NCI-H2107 treated with DMSO at 0.1 percent for 48 hours (cell line): ENCODE measurements around the gene NFATC1.

Source experiments
- DNase-seq: peaks from one replicate; lab custom pipeline; 2025; ENCODE audit not compliant: unreplicated experiment; lab: John Stamatoyannopoulos, UW

Gene NFATC1

DNA sequence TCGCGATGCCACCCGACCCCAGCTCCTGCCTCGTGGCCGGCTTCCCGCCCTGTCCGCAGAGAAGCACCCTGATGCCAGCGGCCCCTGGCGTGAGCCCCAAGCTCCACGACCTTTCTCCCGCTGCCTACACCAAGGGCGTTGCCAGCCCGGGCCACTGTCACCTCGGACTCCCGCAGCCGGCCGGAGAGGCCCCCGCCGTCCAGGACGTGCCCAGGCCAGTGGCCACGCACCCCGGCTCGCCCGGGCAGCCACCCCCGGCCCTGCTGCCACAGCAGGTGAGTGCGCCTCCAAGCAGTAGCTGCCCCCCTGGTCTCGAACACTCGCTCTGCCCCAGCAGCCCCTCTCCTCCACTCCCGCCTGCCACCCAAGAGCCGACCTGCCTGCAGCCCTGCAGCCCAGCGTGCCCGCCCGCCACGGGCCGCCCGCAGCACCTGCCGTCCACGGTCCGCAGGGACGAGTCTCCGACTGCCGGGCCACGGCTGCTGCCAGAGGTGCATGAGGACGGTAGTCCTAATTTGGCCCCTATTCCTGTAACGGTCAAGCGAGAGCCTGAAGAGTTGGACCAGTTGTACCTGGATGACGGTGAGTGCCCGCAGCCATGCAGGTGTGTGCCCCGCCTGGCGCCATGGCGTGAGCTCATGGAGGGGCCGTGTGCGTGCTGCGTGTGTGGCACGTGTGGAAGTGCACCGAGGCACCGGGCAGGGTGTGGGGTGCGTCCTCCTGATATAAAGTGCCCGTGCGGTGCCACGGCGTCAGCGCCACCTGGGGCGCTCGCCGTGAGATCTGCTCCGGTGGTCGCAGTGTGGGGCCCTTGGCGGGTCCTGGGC, 90.8 kb downstream of the NFATC1 start:
- DNase-seq, result no peak

GRCh38 chr18:79487183-79487800, 91.6 kb downstream of the NFATC1 start:
- no peak for DNase-seq

- DNase-seq, result no peak
These were observed 92.1 kb downstream of the NFATC1 start for GRCh38 chr18:79487801-79488201.

DNA sequence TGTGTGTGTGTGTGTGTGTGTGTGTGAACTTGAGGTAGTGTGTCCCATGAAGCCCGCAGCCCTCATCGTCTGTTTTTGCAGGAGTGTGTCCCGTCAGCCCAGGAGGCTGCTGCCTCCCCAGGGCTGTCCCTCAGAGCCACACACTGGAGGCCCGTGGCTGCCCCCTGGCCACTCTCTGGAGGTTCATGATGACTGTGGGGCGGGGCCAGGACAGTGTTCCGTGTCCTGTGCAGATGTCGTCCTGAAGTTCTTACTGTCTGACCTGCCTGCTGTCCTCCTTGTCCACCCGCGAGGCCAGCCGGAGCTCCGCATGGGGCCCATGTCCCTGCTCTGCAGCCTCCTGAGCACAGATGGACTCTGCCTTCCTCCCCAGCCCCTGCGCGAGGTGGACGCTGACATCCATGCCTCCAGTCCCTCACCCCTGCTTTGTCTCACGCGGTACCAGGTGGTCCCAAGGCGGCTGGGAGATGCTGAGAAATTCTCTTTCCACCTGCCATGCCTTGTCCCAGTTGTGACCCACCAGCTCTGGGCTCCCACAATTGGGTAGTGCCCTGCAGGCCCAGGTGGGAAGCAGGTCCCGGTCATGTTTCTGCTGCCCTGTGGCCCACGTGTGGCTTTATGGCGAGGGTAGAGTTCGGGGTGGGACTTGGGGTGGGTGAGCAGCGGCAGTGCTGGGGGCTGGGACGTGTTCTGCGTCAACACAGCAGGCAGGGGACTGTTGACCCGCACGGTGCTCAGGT, 92.8 kb downstream of the NFATC1 start:
- no peak for DNase-seq

DNA sequence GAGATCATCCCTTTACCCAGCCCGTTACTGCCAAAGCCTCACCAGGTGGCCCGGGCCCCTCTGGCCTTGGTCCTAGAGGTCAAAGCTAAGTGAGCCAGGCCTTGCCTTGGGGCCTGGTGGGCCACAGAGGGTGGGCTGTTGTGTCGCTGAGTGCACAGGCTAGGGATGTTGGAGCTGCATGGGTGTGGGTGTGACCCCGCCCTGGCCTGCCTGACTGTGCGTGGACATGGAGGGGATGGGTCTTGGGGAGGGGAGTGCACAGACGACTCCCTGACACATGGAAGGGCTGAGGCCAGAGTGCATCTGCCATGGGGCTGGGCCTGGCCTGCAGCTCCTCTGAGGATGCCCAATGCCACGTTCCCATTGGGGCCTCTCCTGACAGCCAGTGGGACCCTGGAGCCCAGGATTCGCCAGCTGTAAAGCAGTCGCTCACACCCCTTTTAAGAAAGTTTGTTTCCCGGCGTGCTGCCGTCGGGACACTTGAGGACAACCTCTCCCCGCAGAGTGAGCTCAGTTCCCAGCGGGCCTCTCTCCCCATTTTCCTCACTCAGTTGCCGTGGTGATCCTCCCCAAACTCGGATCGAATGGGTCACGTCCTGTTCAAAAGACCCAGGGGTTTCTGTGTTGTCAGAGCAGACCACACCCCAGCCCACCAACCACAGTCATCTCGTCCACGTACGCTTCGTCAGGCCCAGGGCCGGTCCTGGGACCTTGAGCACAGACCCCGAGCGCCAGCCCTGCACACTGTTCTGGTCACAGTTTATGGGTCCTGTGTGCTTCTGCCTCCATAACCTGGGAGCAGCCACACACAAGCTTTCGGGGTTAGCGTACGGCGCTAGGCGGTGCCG, 93.5 kb downstream of the NFATC1 start:
- no peak for DNase-seq

- no peak for DNase-seq
These were observed 94.3 kb downstream of the NFATC1 start for GRCh38 chr18:79489899-79490625.

- no peak for DNase-seq
These were observed 94.9 kb downstream of the NFATC1 start for GRCh38 chr18:79490626-79491041.

GRCh38 chr18:79491081-79491551, 95.4 kb downstream of the NFATC1 start:
- no peak for DNase-seq

DNA sequence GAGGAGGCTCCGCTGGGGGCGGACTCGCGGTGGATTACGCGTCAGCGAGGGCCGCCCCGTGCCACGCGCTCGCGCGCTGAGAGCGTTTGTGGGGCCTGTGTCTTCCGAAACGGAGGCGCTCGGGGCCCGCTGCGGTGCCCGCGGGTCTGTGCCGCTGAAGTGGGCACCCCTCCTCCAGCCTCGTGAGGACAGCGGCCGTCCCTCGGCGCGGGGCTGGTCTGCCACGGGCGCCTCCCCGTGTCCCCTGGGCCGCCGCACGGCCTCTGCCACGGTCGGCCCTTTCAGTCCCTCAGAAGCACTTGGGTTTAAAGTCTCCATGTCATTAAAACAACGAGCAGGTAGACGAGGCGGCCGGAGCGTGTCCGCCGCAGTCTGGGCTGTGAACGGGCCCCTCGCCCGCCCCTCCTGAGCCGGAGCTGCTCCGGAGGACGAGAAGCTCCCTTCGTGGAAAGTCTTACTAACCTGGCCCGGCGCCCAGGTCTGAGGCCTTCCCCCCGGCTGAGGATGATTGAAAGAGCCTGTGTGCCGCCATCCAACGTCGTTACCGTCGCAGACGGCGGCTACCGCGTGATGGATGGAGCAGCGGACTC, 97.6 kb downstream of the NFATC1 start:
- no peak for DNase-seq

DNA sequence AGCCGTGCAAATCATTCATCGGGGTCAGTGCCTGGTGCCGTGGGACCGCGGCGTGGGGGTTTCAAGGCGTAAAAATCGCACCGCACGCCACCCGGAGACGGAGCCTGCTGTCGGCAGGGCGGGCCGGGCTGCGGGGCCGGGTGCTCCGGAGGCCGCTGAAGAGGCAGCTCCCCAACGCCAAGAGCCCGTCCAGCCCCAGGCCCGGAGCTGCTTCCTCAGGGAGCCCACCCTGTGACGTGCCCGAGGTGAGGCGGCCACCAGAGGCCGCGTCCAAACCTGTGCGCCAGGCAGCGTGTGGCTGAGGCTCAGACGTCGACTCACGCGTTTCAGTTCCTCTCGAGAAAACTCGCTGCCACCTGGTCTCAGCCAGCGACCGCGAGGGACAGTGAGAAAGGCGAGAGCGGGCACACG, 98.1 kb downstream of the NFATC1 start:
- DNase-seq, result no peak

- DNase-seq, result no peak
These were observed 99.2 kb downstream of the NFATC1 start for GRCh38 chr18:79494936-79495335.

DNA sequence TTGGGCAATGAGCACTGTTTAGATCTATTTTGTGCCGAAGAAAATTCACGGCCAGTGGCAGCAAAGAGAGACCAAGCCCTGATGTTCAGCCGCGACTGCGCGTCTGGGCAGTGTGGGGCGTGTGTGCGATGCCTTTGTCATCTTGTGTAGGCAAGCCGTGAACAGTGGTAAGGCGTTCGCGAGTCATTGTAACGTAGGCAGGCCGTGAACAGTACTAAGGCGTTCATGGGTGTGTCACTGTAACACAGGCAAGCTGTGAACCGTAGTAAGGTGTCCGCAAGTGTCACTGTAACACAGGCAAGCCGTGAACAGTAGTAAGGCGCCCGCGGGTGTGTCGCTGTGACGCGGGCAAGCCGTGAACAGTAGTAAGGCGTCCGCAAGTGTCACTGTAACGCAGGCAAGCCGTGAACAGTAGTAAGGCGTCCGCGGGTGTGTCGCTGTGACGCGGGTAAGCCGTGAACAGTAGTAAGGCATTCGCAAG, 99.9 kb downstream of the NFATC1 start:
- no peak for DNase-seq

DNA sequence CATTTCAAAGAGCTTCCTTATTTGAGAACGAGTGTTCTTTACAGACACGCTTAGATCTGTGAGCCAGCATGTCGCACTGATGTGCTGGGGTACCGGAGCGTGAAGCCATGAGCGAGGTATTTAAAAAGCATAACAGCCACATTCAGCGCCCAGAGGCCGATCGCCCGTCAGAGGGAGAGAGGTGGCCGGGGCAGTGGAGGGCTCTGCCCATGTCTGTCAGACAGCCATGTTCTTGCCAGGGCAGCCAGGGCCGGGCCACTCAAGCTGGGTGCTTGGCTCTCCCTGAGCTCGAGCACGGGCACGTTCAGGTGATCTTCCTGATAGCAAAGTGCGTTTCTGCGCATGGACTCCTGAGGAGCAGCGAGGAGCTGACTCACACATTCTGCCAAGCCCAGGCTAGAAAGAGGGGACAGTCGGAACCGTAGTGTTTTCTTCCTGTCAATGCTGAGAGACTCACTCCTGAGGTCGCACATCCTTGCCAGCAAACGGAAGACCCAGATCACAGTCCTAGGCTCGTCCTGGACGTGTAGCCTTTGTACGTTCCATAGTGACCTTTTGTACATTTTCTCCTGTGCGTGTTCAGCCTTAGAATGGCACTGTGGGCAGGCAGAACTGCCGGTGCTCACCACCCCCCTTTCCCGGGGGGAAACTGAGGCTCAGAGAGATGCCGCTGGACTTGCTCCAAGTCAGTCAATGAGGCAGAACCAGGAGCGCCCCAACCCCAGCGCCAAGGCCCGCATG, 100.7 kb downstream of the NFATC1 start:
- DNase-seq, result no peak

DNA sequence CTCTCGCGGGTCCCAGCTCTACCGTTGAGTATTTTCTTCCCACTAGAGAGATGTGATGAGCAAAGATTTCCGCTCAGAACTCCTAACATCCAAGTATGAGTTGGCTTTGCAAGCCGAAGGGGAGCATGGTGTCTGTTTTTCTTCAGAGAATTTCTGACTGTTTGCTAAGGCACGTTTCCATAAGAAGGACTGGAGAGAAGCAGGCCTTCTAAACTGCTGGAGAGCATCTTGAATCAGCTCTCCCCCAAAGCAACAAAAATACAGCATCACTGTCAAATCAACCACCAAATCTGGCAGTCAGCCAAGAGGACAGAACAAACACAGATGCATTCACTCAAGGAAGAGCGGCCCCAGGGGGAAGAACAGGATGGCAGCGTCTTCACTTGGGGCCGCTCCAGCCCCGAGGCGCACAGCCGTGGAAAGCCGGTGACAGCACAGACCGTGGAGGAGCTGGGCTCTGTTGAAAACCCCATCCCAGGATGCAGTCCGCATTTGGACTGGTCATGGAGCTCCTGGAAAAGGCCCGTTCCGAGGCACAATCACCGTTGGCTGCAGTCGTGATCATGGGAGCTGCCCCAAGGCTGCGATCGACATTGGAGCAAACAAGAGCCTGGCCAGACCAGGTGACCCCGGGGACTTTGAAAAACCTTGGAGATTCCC, 101.4 kb downstream of the NFATC1 start:
- no peak for DNase-seq

- no peak for DNase-seq
These were observed 101.9 kb downstream of the NFATC1 start for GRCh38 chr18:79497638-79498081.

- no peak for DNase-seq
These were observed 102.9 kb downstream of the NFATC1 start for GRCh38 chr18:79498662-79499061.

GRCh38 chr18:79501006-79501405, 105.3 kb downstream of the NFATC1 start:
- DNase-seq, result no peak

DNA sequence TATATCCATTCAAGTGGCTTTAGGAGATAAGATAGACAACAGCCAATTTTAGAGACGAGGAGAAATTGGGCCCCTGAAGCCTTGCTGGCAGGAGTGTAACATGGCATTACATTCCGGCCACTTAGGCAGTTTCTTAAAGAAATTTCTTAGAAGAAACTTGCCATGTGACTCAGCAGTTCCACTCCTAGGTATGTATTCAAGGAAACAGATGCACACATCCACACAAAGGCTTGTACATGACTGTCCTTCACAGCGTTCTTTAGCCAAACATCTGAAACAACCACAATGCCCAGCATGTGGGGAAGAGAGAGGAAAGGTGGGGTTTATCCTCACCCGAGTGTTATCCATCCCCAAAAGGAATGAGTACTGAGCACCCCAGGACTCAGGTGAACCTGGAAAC, 107.1 kb downstream of the NFATC1 start:
- DNase-seq, result no peak
